ENCODE measurements around the gene SRP72. TPM values are rescaled to one million over a fixed set of nuclear protein-coding genes. Genes with fewer than 3 reads are reported as not detected.

The SRP72 gene
- 104 and 147 TPM in 2 replicates for total RNA-seq

GRCh38 chr4:56467284-56468096 lies at the start of gene SRP72:
Gene SRP72, plus strand, starts transcription at chr4:56467617. Its CDS starts 19 bp downstream, at chr4:56467636.

GRCh38 chr4:56435140-56435926 lies 32.1 kb upstream of the SRP72 start, which contains the start of gene PPAT:
Gene PPAT, minus strand, starts transcription at chr4:56435615. Its CDS starts 138 bp downstream, at chr4:56435477.

GRCh38 chr4:56505269-56506130 lies 38.1 kb downstream of the SRP72 start, which contains the start of gene ARL9:
Gene ARL9, plus strand, starts transcription at chr4:56505791. Its CDS starts 72 bp downstream, at chr4:56505863.

Other genes with a start within 250 kb of the SRP72 start
- 26.2 and 29.0 TPM in 2 replicates for gene AASDH, start 80.1 kb upstream of the SRP72 start, total RNA-seq
- gene PPAT, start 32.0 kb upstream of the SRP72 start, total RNA-seq: 32.7 and 33.8 TPM in 2 replicates
- 32.1 and 76.1 TPM in 2 replicates for gene PAICS, start 31.4 kb upstream of the SRP72 start, total RNA-seq
- gene ARL9, start 38.2 kb downstream of the SRP72 start, total RNA-seq: under 0.01 and 0.28 TPM in 2 replicates
- 19.6 and 86.5 TPM in 2 replicates for gene HOPX, start 213.7 kb downstream of the SRP72 start, total RNA-seq

Measured in nasal cavity respiratory epithelium epithelial cell of viscerocranial mucosa (primary cell).